ENCODE measurements around the gene PRKCA.

The PRKCA gene

GRCh38 chr17:66519154-66519553, 216.7 kb downstream of the PRKCA start:
- TF ChIP-seq RAD21 (IDR thresholded peaks at IDR 0.05; ENCODE audit: low read depth) (no peak), EGR1 (IDR thresholded peaks at IDR 0.05) (no peak), EP300 (IDR thresholded peaks at IDR 0.05; ENCODE audit: borderline replicate concordance) (no peak), ZBTB7A (IDR thresholded peaks at IDR 0.05; ENCODE audit: low read depth) (no peak), TEAD4 (IDR thresholded peaks at IDR 0.05) (no peak), TAF1 (IDR thresholded peaks at IDR 0.05; ENCODE audit: low read depth) (no peak), USF1 (IDR thresholded peaks at IDR 0.05) (no peak), REST (IDR thresholded peaks at IDR 0.05; ENCODE audit: low read depth) (no peak), YY1 (IDR thresholded peaks at IDR 0.05; ENCODE audit: low read depth) (no peak), CREB1 (IDR thresholded peaks at IDR 0.05; ENCODE audit: low read depth) (no peak), NFIC (IDR thresholded peaks at IDR 0.05) (no peak), CEBPB (IDR thresholded peaks at IDR 0.05) (no peak)

GRCh38 chr17:66520999-66521398, 218.6 kb downstream of the PRKCA start:
- TF ChIP-seq USF1 (IDR thresholded peaks at IDR 0.05), result no peak
- no peak for TF ChIP-seq RAD21 (IDR thresholded peaks at IDR 0.05; ENCODE audit: low read depth)
- TF ChIP-seq ZBTB7A (IDR thresholded peaks at IDR 0.05; ENCODE audit: low read depth), result no peak
- no peak for TF ChIP-seq EP300 (IDR thresholded peaks at IDR 0.05; ENCODE audit: borderline replicate concordance)
- no peak for TF ChIP-seq MAX (IDR thresholded peaks at IDR 0.05)
- no peak for TF ChIP-seq TCF12 (IDR thresholded peaks at IDR 0.05; ENCODE audit: low read depth)
- TF ChIP-seq YY1 (IDR thresholded peaks at IDR 0.05; ENCODE audit: low read depth), result no peak
- TF ChIP-seq CEBPB (IDR thresholded peaks at IDR 0.05), result no peak

- no peak for TF ChIP-seq NFIC (IDR thresholded peaks at IDR 0.05)
- no peak for TF ChIP-seq YY1 (IDR thresholded peaks at IDR 0.05; ENCODE audit: low read depth)
- TF ChIP-seq TCF12 (IDR thresholded peaks at IDR 0.05; ENCODE audit: low read depth), result no peak
- no peak for TF ChIP-seq RAD21 (IDR thresholded peaks at IDR 0.05; ENCODE audit: low read depth)
- no peak for TF ChIP-seq USF1 (IDR thresholded peaks at IDR 0.05)
- no peak for TF ChIP-seq REST (IDR thresholded peaks at IDR 0.05; ENCODE audit: low read depth)
- TF ChIP-seq TAF1 (IDR thresholded peaks at IDR 0.05; ENCODE audit: low read depth), result no peak
- TF ChIP-seq FOXM1 (IDR thresholded peaks at IDR 0.05; ENCODE audit: borderline replicate concordance, low read depth), result no peak
- TF ChIP-seq CEBPB (IDR thresholded peaks at IDR 0.05), result no peak
- no peak for TF ChIP-seq EP300 (IDR thresholded peaks at IDR 0.05; ENCODE audit: borderline replicate concordance)
- TF ChIP-seq MAX (IDR thresholded peaks at IDR 0.05), result no peak
These were observed 220.3 kb downstream of the PRKCA start for GRCh38 chr17:66522591-66523272.

GRCh38 chr17:66523378-66524200, 221.2 kb downstream of the PRKCA start:
- TF ChIP-seq TCF12 (IDR thresholded peaks at IDR 0.05; ENCODE audit: low read depth) (no peak), NFIC (IDR thresholded peaks at IDR 0.05) (no peak), TAF1 (IDR thresholded peaks at IDR 0.05; ENCODE audit: low read depth) (no peak)

GRCh38 chr17:66524877-66525276, 222.5 kb downstream of the PRKCA start:
- TF ChIP-seq NFIC (IDR thresholded peaks at IDR 0.05) (no peak), CEBPB (IDR thresholded peaks at IDR 0.05) (no peak), EGR1 (IDR thresholded peaks at IDR 0.05) (no peak), TCF12 (IDR thresholded peaks at IDR 0.05; ENCODE audit: low read depth) (no peak), TEAD4 (IDR thresholded peaks at IDR 0.05) (no peak), FOXM1 (IDR thresholded peaks at IDR 0.05; ENCODE audit: borderline replicate concordance, low read depth) (no peak), ZBTB7A (IDR thresholded peaks at IDR 0.05; ENCODE audit: low read depth) (no peak)
